ENCODE results near the gene SERINC2. TPM values are rescaled to one million over a fixed set of nuclear protein-coding genes. Genes with fewer than 3 reads are reported as not detected.
A peak's percentile ranks its signal among the peaks of the same experiment; 100 is the strongest.

Gene SERINC2
- total RNA-seq, 4 donors from 2014 or later: 85.6 to 343 (median 250) TPM

- H3K36me3 ChIP-seq: no peaks in the 10 kb centered on the region
- no peak for DNase-seq
- intact Hi-C loops (cut with DNase I; ENCODE audit: low total_unique reads): no loop called here
- peaks cover 0 to 3% of the 10 kb centered on the region in 2 donors for H3K9me3 ChIP-seq
- H3K4me1 ChIP-seq: peaks cover 3 to 11% (median 8%) of the 10 kb centered on the region in 4 donors
- WGBS, 2 donors (ENCODE audit: low coverage in 1 of 2): 67% methylated on average over 9 of the region's 9 CpGs; no CpG with 5 or more reads in 1 of the 2 donors
- H3K27me3 ChIP-seq: no peaks in the 10 kb centered on the region
- in situ Hi-C loops (cut with MboI; ENCODE audit: low pct_ligation_motif_present in 1 of 4, low pct_unique_long_range_greater_than_20kb in 1 of 4, low sequenced_read_pairs in 3 of 4): no loop called here
- no peak overlapping the region for H3K27ac ChIP-seq
- H3K4me3 ChIP-seq: no peak overlapping the region
- no peak for TF ChIP-seq CTCF (IDR thresholded peaks at IDR 0.05)
- no peak for TF ChIP-seq POLR2AphosphoS5 (IDR thresholded peaks at IDR 0.05)
- TF ChIP-seq POLR2A (IDR thresholded peaks at IDR 0.05): no peak
- no peak for TF ChIP-seq EP300 (IDR thresholded peaks at IDR 0.05; ENCODE audit: low read depth)
These were observed 34.2 kb downstream of the SERINC2 start for GRCh38 chr1:31447210-31447609.

- H3K4me1 ChIP-seq: no peaks in the 10 kb centered on the region
- WGBS, 2 donors (ENCODE audit: low coverage in 1 of 2): 63 to 76% methylated on average over 3 to 8 of the region's 8 CpGs
- DNase-seq: no peak
- H3K4me3 ChIP-seq: no peak overlapping the region
- TF ChIP-seq POLR2A (IDR thresholded peaks at IDR 0.05): no peak
- in situ Hi-C loops (cut with MboI; ENCODE audit: low pct_ligation_motif_present in 1 of 4, low pct_unique_long_range_greater_than_20kb in 1 of 4, low sequenced_read_pairs in 3 of 4): no loop called here
- H3K36me3 ChIP-seq: no peaks in the 10 kb centered on the region
- H3K9me3 ChIP-seq: peaks cover 21 to 30% of the 10 kb centered on the region in 2 donors
- intact Hi-C loops (cut with DNase I; ENCODE audit: low total_unique reads): no loop called here
- peaks cover 4% of the 10 kb centered on the region for H3K27me3 ChIP-seq
- no peak overlapping the region for H3K27ac ChIP-seq
These were observed 40.5 kb downstream of the SERINC2 start for GRCh38 chr1:31453384-31454079.

GRCh38 chr1:31458287-31458896 lies 45.4 kb downstream of the SERINC2 start:
- H3K9me3 ChIP-seq: peaks cover 29 to 36% of the 10 kb centered on the region in 2 donors
- H3K36me3 ChIP-seq: no peaks in the 10 kb centered on the region
- intact Hi-C loops (cut with DNase I; ENCODE audit: low total_unique reads) (no loop called here), in situ Hi-C loops (cut with MboI; ENCODE audit: low pct_ligation_motif_present in 1 of 4, low pct_unique_long_range_greater_than_20kb in 1 of 4, low sequenced_read_pairs in 3 of 4) (no loop called here)
- whole genome bisulfite sequencing, 2 donors (ENCODE audit: low coverage in 1 of 2): 86 to 93% methylated on average over 5 of the region's 5 CpGs
- no peak for DNase-seq
- H3K27ac ChIP-seq: no peak overlapping the region
- TF ChIP-seq EP300 (IDR thresholded peaks at IDR 0.05; ENCODE audit: low read depth) (no peak), POLR2A (IDR thresholded peaks at IDR 0.05) (no peak), POLR2AphosphoS5 (IDR thresholded peaks at IDR 0.05) (no peak), CTCF (IDR thresholded peaks at IDR 0.05) (no peak)
- no peaks in the 10 kb centered on the region for H3K4me1 ChIP-seq
- peaks cover 14% of the 10 kb centered on the region for H3K27me3 ChIP-seq
- H3K4me3 ChIP-seq: no peak overlapping the region

- Histone ChIP-seq H3K36me3 (no peaks in the 10 kb centered on the region), H3K4me3 (no peak overlapping the region), H3K27ac (no peak overlapping the region), H3K27me3 (peaks cover 14% of the 10 kb centered on the region), H3K9me3 (peaks cover 27 to 30% of the 10 kb centered on the region in 2 donors), H3K4me1 (no peaks in the 10 kb centered on the region)
- no peak for TF ChIP-seq POLR2AphosphoS5 (IDR thresholded peaks at IDR 0.05)
- TF ChIP-seq POLR2A (IDR thresholded peaks at IDR 0.05): no peak
- peak in 4 of 5 experiments; percentile 18 to 34 (median 26) for TF ChIP-seq CTCF (IDR thresholded peaks at IDR 0.05)
- TF ChIP-seq EP300 (IDR thresholded peaks at IDR 0.05; ENCODE audit: low read depth): no peak
- intact Hi-C loops (cut with DNase I; ENCODE audit: low total_unique reads) (no loop called here), in situ Hi-C loops (cut with MboI; ENCODE audit: low pct_ligation_motif_present in 1 of 4, low pct_unique_long_range_greater_than_20kb in 1 of 4, low sequenced_read_pairs in 3 of 4) (no loop called here)
- no peak for DNase-seq
- WGBS, 2 donors (ENCODE audit: low coverage in 1 of 2): 50 to 63% methylated on average over 5 to 6 of the region's 6 CpGs
These were observed 47.0 kb downstream of the SERINC2 start for GRCh38 chr1:31460027-31460426.

All from transverse colon (tissue), 4 donors.